Femur (tissue), 1 donor: ENCODE data around the gene NPIPB12.
"Not testable (repeated sequence)": the region's sequence is repeated elsewhere in the genome, so short reads cannot be mapped to it uniquely, and the experiment has no call there.

ENCODE experiments used
- DNase-seq: peaks from one replicate; pipeline ENCODE4 v3.0.0-alpha.2; 2017

Gene NPIPB12

GRCh38 chr16:29506308-29506707 lies at the start of gene NPIPB12:
Gene NPIPB12, minus strand, starts transcription at chr16:29506408.
- DNase-seq: not testable (repeated sequence)

- DNase-seq: not testable (repeated sequence)
These were observed 15.3 kb upstream of the NPIPB12 start for GRCh38 chr16:29521520-29521919.

GRCh38 chr16:29482276-29482675 lies 23.9 kb downstream of the NPIPB12 start:
- DNase-seq: not testable (repeated sequence)

GRCh38 chr16:29472065-29472464 lies 34.1 kb downstream of the NPIPB12 start:
- DNase-seq: not testable (repeated sequence)

GRCh38 chr16:29469660-29470059 lies 36.5 kb downstream of the NPIPB12 start:
- DNase-seq: not testable (repeated sequence)

GRCh38 chr16:29467654-29468366 lies 38.4 kb downstream of the NPIPB12 start:
- DNase-seq: not testable (repeated sequence)

- not testable (repeated sequence) for DNase-seq
These were observed 39.3 kb downstream of the NPIPB12 start for GRCh38 chr16:29466904-29467303.

- not testable (repeated sequence) for DNase-seq
These were observed 40.0 kb downstream of the NPIPB12 start for GRCh38 chr16:29465985-29466824.

- DNase-seq: not testable (repeated sequence)
These were observed 45.6 kb downstream of the NPIPB12 start for GRCh38 chr16:29460647-29461030.

- not testable (repeated sequence) for DNase-seq
These were observed 46.2 kb downstream of the NPIPB12 start, which contains the start of gene SULT1A4 for GRCh38 chr16:29459706-29460646. Gene SULT1A4, plus strand, starts transcription at chr16:29459913. Its CDS starts 1,473 bp downstream, at chr16:29461386.

GRCh38 chr16:29457660-29458059 lies 48.5 kb downstream of the NPIPB12 start:
- DNase-seq: not testable (repeated sequence)

- DNase-seq: not testable (repeated sequence)
These were observed 51.4 kb downstream of the NPIPB12 start for GRCh38 chr16:29454828-29455227.

GRCh38 chr16:29454269-29454668 lies 51.9 kb downstream of the NPIPB12 start, which contains the start of the genes BOLA2 and SLX1B:
Gene BOLA2, minus strand, starts transcription at chr16:29454351. Its CDS starts 98 bp downstream, at chr16:29454253.
Gene SLX1B, plus strand, starts transcription at chr16:29454533.
- DNase-seq: not testable (repeated sequence)

GRCh38 chr16:29453754-29454153 lies 52.5 kb downstream of the NPIPB12 start:
- DNase-seq: not testable (repeated sequence)
